NOMO-1 treated with dmso at 0.1 percent for 144 hours (cell line): ENCODE data around the gene MCCC2.
"Not testable (repeated sequence)": the region's sequence is repeated elsewhere in the genome, so short reads cannot be mapped to it uniquely, and the experiment has no call there.

Source experiments
- DNase-seq: peaks from one replicate; lab custom pipeline; 2025; ENCODE audit not compliant: unreplicated experiment; lab: John Stamatoyannopoulos, UW

The MCCC2 gene

DNA sequence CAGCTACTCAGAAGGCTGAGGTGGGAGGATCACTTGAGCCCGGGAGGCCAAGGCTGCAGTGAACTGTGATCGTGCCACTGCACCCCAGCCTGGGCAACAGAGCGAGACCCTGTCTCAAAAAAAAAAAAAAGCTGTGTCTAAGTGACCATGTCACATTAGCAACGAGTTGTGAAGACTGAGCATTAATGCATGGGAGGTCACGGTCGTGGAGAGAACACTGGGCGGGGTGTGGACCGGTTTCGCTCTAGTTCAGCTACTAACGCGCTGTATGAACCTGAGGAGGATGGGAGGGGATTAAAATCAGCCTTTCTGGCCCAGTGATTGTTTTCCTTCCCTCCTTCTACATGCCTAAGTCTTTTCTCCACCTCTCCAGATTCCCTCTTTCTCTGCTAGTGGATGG is 75.2 kb downstream of the MCCC2 start:
- DNase-seq = no peak

DNA sequence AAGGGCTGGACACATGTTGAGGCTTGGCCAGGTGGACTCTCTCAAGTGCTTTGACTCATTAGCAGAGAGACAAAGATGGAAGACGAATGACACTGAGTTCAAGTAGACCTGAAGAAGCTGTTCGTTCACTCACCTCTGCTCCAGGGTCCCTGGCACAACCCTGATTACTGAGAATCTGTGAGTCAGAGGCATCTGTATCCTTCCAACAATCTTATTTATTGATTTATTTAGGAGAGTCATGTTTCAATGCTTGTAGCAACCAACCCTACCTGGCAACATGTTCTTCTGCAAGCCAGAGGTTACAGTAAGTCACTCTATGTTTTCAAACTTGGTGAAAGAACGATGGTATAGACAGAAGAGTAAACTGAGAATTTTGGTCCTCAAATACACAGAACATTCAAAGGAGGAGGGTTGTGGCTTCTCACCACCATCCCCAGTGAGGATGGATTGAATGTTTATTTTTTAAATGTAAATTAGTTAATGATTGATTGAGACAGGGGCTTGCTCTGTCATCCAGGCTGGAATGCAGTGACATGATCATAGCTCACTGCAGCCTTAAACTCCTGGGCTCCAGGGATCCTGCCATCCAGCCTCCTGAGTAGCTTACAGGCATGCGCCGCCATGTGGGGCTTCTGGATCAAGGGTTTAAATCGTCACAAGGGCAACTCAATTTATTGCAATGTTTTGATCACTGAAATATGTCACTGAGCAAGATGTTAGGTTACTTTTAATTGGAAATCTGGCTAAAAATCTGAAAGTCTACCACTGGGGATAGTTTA is 76.2 kb downstream of the MCCC2 start:
- DNase-seq = no peak

DNA sequence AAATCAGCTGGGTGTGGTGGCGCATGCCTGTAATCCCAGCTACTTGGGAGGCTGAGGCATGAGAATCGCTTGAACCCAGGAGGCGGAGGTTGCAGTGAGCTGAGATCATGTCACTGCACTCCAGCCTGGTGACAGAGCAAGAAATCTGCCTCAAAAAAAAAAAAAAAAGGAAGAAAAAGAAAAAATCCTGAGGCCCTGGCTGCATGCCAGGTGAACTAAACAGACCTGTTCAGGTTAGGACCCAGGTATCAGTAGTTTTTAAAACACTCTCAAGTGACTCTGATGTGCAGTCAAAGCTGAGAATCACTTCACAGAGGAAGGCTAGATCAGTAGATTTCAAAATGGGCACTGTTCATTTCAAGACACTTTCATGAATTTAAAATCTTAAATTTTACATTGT is 77.5 kb downstream of the MCCC2 start:
- not testable (repeated sequence) for DNase-seq

DNA sequence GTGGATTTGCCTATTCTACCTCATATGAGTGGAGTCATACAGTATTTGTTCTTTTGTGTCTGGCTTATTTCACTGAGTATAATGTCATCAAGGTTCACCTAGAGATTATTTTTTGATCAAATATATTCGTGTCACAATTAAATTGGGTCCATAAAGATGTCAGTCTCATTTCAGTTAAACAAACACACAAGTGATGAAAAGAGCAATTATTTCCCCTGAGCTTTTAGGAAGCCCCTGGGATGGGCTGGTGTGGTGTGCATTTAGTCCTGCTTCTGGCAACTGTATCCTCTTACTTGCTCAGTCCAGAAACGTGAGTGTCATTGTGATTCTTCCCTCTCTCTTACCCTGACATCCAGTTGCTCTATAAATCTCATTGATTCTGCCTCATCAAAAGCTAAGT is 79.2 kb downstream of the MCCC2 start:
- DNase-seq = no peak

- DNase-seq = no peak
Observed at GRCh38 chr5:71677977-71678376, 90.8 kb downstream of the MCCC2 start.

- no peak for DNase-seq
Observed at GRCh38 chr5:71679714-71680113, 92.6 kb downstream of the MCCC2 start.

DNA sequence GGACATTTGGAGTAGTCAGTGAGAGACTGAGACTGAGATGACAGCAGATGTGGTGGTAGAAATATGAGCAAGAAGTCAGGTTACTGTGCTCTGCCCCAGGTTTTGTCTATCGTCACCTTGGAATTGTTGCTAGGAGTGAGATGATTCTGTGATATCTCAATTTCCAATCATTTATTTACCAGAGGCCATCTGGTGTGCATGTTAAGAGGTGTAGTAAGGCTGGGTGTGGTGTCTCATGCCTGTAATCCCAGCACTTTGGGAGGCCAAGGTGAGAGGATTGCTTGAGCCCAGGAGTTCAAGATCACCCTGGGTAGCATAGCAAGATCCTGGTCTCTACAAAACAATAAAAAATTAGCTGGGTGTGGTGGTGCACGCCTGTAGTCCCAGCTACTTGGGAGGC is 93.4 kb downstream of the MCCC2 start:
- DNase-seq = no peak

GRCh38 chr5:71681296-71681695 is 94.2 kb downstream of the MCCC2 start:
- no peak for DNase-seq

DNA sequence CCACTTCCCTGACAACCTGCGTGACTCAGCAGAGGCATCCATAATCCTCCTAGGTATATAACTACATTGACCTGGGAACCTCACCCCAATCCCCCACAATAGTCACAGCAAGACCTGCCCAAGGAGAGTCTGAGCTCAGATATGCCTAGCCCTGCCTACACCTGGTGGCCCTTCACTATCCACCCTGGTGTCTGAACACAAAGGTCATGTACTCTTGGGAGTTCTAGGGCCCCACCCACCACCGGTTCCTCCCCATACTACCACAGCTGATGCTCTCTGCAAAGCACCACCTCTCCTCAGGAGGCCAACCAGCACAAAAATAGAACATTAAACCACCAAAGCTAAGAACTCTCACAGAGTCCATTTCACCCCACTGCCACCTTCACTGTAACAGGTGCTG is 97.2 kb downstream of the MCCC2 start:
- no peak for DNase-seq

DNA sequence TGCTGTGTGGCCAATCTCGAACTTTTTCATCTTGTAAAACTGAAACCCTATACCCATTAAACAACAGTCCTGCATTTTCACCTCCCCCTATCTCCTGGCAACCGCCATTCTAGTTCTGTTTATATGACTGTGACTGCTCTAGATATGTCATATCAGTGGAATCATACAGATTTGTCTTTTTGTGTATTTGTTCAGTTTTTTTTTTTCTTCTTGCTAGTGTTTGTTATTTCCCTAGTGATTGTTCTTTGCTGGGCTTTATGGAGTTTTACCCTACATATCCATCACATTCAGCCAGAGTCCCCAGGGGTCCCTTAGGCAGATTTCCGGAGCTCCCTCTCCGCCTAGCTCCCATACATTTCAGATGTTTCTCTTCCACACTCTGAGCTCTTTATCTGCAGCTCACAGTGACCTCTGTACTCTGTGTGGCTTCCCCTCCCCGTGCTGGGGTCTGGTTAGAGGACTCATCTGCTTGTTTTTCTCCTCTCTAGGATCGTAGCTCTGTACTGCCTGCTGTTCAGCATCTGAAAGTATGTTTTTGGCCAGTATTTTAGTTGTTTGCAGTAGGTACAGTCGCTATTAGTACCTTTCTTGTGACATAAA is 106.8 kb downstream of the MCCC2 start:
- DNase-seq = no peak

- DNase-seq = no peak
Observed at GRCh38 chr5:71695071-71695470, 107.9 kb downstream of the MCCC2 start.

DNA sequence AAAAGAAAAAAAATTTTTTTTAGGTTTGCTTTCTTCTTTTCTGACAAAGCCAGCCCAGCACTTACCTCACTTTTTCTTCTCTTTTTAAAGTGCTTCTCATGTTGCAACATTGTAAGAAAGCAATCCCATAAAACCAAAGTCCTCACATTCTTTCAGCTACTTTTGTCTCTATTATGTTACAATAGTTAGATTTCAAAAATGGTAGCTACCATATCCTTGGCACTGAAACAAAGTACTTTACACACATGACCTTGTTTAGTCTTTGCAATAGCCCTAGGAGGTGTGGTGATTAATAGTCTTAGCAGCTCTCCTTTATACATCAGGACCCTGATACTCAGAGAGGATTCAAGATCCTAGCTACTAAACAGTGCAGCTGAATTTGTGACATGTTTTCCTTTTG is 108.5 kb downstream of the MCCC2 start:
- DNase-seq = no peak

DNA sequence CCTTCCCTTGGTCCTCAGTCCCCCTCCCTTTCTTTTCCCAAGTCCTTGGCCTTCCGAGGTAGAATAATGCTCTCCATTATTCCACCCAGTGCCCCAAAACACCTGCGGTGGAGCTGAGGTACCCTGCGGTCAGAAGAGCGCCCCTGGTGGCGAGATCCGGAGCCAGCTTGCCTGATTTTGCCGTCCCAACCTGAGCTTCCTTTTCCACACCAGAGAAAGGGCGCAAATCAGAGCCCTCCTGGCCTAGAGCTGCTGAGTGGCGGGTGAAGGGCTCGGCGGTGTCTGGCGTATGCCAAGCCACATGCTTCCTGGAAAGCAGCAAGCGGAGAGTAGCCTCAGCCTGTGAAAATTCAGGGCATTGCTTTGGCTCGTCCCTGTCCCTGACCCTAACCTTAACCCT is 110.8 kb downstream of the MCCC2 start:
- no peak for DNase-seq

- no peak for DNase-seq
Observed at GRCh38 chr5:71699233-71699632, 112.1 kb downstream of the MCCC2 start.

- no peak for DNase-seq
Observed at GRCh38 chr5:71699751-71700150, 112.6 kb downstream of the MCCC2 start.

- DNase-seq = no peak
Observed at GRCh38 chr5:71700803-71701202, 113.7 kb downstream of the MCCC2 start.

- DNase-seq = no peak
Observed at GRCh38 chr5:71701407-71701806, 114.3 kb downstream of the MCCC2 start.

GRCh38 chr5:71703941-71704340 is 116.8 kb downstream of the MCCC2 start:
- no peak for DNase-seq

- DNase-seq = no peak
Observed at GRCh38 chr5:71705421-71705820, 118.3 kb downstream of the MCCC2 start.

DNA sequence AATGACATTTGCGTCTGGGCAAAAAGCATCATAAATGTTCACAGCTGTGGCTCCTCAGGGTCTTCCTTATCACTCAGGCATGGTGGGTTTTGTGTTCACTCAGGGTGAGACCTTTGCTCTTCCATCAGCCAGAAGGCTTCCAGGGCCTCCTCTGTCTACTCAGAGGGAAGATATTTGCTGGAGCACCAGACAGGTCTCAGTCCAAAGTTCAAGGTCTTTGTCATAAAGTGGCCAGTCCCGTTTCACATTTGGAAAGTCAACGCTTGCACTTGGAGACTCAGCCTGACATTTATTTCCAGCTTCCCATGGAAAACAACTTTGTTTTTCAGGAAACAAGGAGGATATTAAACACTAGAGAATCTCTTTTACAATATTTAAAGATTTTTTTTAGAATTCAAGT is 119.8 kb downstream of the MCCC2 start:
- DNase-seq = no peak
